Astrocyte (in vitro differentiated cells and primary cell): ENCODE data around the gene LHX1.

ENCODE experiments used
- EZH2 ChIP-seq: IDR thresholded peaks from 2 replicates; pipeline ENCODE4 v1.6.1; 2012; ENCODE audit warnings: mild to moderate bottlenecking, low read length, inconsistent platforms; ENCODE audit not compliant: insufficient read depth
- TF ChIP-seq, protein P1 (sequence below): IDR thresholded peaks from 2 replicates; pipeline ENCODE4 v1.5.1; 2011; ENCODE audit warnings: low read depth, mild to moderate bottlenecking, inconsistent platforms, low read length, moderate library complexity; ENCODE audit not compliant: insufficient read depth

DNA sequence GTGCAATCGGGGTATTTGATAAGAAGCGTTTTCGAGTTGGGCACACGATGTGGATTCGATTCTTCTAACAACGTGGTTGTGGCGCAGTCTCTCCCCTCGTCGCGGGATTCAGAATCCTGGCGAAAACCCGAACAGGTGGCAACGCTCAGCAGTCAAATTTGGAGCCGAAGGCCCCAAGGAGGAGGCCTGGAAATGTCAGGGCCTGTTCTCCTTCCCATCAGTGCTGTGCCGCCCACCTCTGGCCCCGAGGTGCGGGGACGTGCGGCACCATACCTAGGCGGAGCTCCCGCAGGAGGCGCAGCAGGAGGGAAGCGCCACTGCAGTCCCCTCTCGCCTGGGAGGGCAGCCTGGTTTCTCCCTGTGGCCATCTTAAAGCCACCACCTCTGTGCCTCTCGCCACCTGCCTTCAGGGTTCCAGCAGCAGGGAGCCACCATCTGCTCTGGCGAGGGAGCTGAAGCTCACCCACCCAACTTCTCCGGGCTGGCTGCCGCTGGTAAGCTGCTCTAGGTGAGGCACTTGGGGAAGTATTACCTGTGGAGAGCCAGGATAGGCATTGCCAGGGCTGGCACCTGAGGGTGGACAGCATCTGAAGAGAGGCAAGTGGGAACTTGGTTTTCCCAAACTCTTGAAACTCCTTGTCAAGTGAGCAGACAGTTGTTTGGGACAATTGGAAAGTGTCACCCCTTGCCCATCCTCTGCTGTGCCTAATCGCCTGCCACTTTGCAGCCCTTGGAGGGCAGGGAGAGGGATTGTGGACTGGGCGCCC lies 8.9 kb downstream of the LHX1 start:
- TF ChIP-seq, protein P1, sequence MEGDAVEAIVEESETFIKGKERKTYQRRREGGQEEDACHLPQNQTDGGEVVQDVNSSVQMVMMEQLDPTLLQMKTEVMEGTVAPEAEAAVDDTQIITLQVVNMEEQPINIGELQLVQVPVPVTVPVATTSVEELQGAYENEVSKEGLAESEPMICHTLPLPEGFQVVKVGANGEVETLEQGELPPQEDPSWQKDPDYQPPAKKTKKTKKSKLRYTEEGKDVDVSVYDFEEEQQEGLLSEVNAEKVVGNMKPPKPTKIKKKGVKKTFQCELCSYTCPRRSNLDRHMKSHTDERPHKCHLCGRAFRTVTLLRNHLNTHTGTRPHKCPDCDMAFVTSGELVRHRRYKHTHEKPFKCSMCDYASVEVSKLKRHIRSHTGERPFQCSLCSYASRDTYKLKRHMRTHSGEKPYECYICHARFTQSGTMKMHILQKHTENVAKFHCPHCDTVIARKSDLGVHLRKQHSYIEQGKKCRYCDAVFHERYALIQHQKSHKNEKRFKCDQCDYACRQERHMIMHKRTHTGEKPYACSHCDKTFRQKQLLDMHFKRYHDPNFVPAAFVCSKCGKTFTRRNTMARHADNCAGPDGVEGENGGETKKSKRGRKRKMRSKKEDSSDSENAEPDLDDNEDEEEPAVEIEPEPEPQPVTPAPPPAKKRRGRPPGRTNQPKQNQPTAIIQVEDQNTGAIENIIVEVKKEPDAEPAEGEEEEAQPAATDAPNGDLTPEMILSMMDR = no peak
- peak; percentile 66 for TF ChIP-seq EZH2
